Epithelial cell of esophagus (primary cell): ENCODE results near the gene JAZF1.

ENCODE experiments used
- DNase-seq: peaks from one replicate; pipeline ENCODE4 v3.0.0; 2010; ENCODE audit warnings: low read depth
- H3K4me3 ChIP-seq: 2 replicates; pipeline ENCODE4 v1.5.1; 2011; ENCODE audit warnings: mild to moderate bottlenecking, low read length, control low read depth
- CTCF ChIP-seq: IDR thresholded peaks from 2 replicates; pipeline ENCODE4 v1.5.1; 2011; ENCODE audit warnings: low read depth, mild to moderate bottlenecking, low read length, control low read depth, inconsistent platforms; ENCODE audit not compliant: insufficient read depth; ENCODE audit errors: missing control alignments

JAZF1 gene

GRCh38 chr7:27885652-27886051, 294.9 kb downstream of the JAZF1 start:
- no peak for DNase-seq
- no peak for TF ChIP-seq CTCF
- no peak overlapping the region for H3K4me3 ChIP-seq

GRCh38 chr7:27883696-27884095, 296.9 kb downstream of the JAZF1 start:
- H3K4me3 ChIP-seq: no peak overlapping the region
- no peak for TF ChIP-seq CTCF
- no peak for DNase-seq

GRCh38 chr7:27876756-27877155, 303.8 kb downstream of the JAZF1 start:
- TF ChIP-seq CTCF: no peak
- H3K4me3 ChIP-seq: no peak overlapping the region
- DNase-seq: no peak

- DNase-seq: no peak
- no peak overlapping the region for H3K4me3 ChIP-seq
- TF ChIP-seq CTCF: no peak
Measured at GRCh38 chr7:27875832-27876231, 304.8 kb downstream of the JAZF1 start.

GRCh38 chr7:27875061-27875460, 305.5 kb downstream of the JAZF1 start:
- no peak for DNase-seq
- no peak for TF ChIP-seq CTCF
- no peak overlapping the region for H3K4me3 ChIP-seq

GRCh38 chr7:27873981-27874957, 306.3 kb downstream of the JAZF1 start:
- H3K4me3 ChIP-seq: no peak overlapping the region
- no peak for DNase-seq
- no peak for TF ChIP-seq CTCF
